Endodermal cell (in vitro differentiated cells): ENCODE measurements around the gene MRPS10. TPM values are rescaled to one million over a fixed set of nuclear protein-coding genes. Genes with fewer than 3 reads are reported as not detected.

Experiments
- DNase-seq: peaks from one replicate; pipeline ENCODE4 v3.0.0-alpha.2; 2017
- H3K27ac ChIP-seq: 2 replicates; pipeline ENCODE4 v1.5.1; 2013; ENCODE audit warnings: mild to moderate bottlenecking, low read depth, low read length, moderate library complexity
- H3K27me3 ChIP-seq: 2 replicates; pipeline ENCODE4 v1.6.1; 2013; ENCODE audit warnings: mild to moderate bottlenecking, low read length, moderate library complexity; ENCODE audit not compliant: insufficient read depth, control insufficient read depth, poor library complexity, severe bottlenecking
- H3K36me3 ChIP-seq: 2 replicates; pipeline ENCODE4 v1.7.0; 2013; ENCODE audit warnings: mild to moderate bottlenecking, low read length, moderate library complexity; ENCODE audit not compliant: control insufficient read depth, insufficient read depth
- H3K4me1 ChIP-seq: one replicate; pipeline ENCODE4 v1.7.0; 2013; ENCODE audit warnings: low read length; ENCODE audit not compliant: control insufficient read depth, insufficient read depth
- H3K4me3 ChIP-seq: 2 replicates; pipeline ENCODE4 v1.5.1; 2013; ENCODE audit warnings: mild to moderate bottlenecking, low read length, moderate library complexity
- H3K9ac ChIP-seq: 2 replicates; pipeline ENCODE4 v1.6.1; 2013; ENCODE audit warnings: mild to moderate bottlenecking, low read length, moderate library complexity; ENCODE audit not compliant: poor library complexity, severe bottlenecking; ENCODE audit errors: extremely low read depth
- H3K9me3 ChIP-seq: 2 replicates; pipeline ENCODE4 v1.6.1; 2013; ENCODE audit warnings: mild to moderate bottlenecking, low read length, moderate library complexity; ENCODE audit not compliant: control insufficient read depth
- H3K27ac Mint-ChIP-seq: 2 replicates; pipeline ENCODE4 v1.8.0; 2020; ENCODE audit warnings: mixed read lengths
- H3K27me3 Mint-ChIP-seq: 2 replicates; pipeline ENCODE4 v1.8.0; 2021; ENCODE audit warnings: mild to moderate bottlenecking, mixed read lengths; ENCODE audit not compliant: insufficient read depth
- H3K36me3 Mint-ChIP-seq: 2 replicates; pipeline ENCODE4 v1.8.0; 2020; ENCODE audit warnings: low read depth, mixed read lengths
- H3K4me1 Mint-ChIP-seq: 2 replicates; pipeline ENCODE4 v1.8.0; 2020; ENCODE audit warnings: mixed read lengths
- H3K4me3 Mint-ChIP-seq: 2 replicates; pipeline ENCODE4 v1.8.0; 2020; ENCODE audit warnings: mild to moderate bottlenecking, moderate library complexity, mixed read lengths
- H3K9me3 Mint-ChIP-seq: 2 replicates; pipeline ENCODE4 v1.8.0; 2020; ENCODE audit warnings: mild to moderate bottlenecking, mixed read lengths
- CTCF ChIP-seq: fragments of 200-600 bp; sonication (generic); conservative IDR thresholded peaks from 2 replicates; pipeline ENCODE4 v1.5.0; 2021; ENCODE audit warnings: antibody characterized with exemption, mild to moderate bottlenecking
- WGBS, 2 experiments: methylation state at CpG; one replicate each; pipeline versions ENCODE4 v1.1.5 to v1.1.7; 2013; ENCODE audit warnings: missing lambda C conversion rate in 2 of 2, mixed read lengths in 1 of 2; ENCODE audit not compliant: insufficient coverage in 1 of 2, insufficient read length in 1 of 2; 5-methylcytosine and 5-hydroxymethylcytosine counted together
- total RNA-seq, 2 donors: library from RNA; stranded (reverse); fragmentation: NEBNext Ultra II Directional in 1 of 2; extraction: Animal tissue kit (Norgen Biotek cat#: 25700) in 1 of 2; gene quantifications; 2 replicates in 1 of 2; 3 replicates in 1 of 2; pipeline ENCODE4 v1.2.1, GENCODE V29; 2021

Gene MRPS10
- total RNA-seq, 2 donors from 2014 or later = 33.4 to 39.6 TPM

- H3K4me1 Mint-ChIP-seq = peaks cover 22% of the 10 kb centered on the region
- Histone ChIP-seq H3K9ac (no peak overlapping the region), H3K36me3 (no peaks in the 10 kb centered on the region), H3K27me3 (no peaks in the 10 kb centered on the region), H3K27ac (no peak overlapping the region), H3K9me3 (no peaks in the 10 kb centered on the region), H3K4me1 (no peaks in the 10 kb centered on the region), H3K4me3 (no peak overlapping the region)
- DNase-seq = no peak
- no peak overlapping the region for H3K27ac Mint-ChIP-seq
- WGBS, 2 experiments = 92 to 100% methylated on average over 1 of the region's 1 CpG
- H3K36me3 Mint-ChIP-seq = peaks cover 9% of the 10 kb centered on the region
- H3K4me3 Mint-ChIP-seq = no peak overlapping the region
- TF ChIP-seq CTCF = no peak
- H3K9me3 Mint-ChIP-seq = no peaks in the 10 kb centered on the region
- no peaks in the 10 kb centered on the region for H3K27me3 Mint-ChIP-seq
These were observed 17.6 kb downstream of the MRPS10 start for GRCh38 chr6:42200035-42200434.

- Histone ChIP-seq H3K9ac (no peak overlapping the region), H3K27me3 (no peaks in the 10 kb centered on the region), H3K36me3 (no peaks in the 10 kb centered on the region), H3K4me3 (no peak overlapping the region), H3K27ac (no peak overlapping the region), H3K9me3 (no peaks in the 10 kb centered on the region), H3K4me1 (no peaks in the 10 kb centered on the region)
- peaks cover 2% of the 10 kb centered on the region for H3K36me3 Mint-ChIP-seq
- H3K9me3 Mint-ChIP-seq = no peaks in the 10 kb centered on the region
- peaks cover 22% of the 10 kb centered on the region for H3K4me1 Mint-ChIP-seq
- DNase-seq = no peak
- WGBS, 2 experiments = 92 to 95% methylated on average over 5 of the region's 5 CpGs
- H3K27me3 Mint-ChIP-seq = no peaks in the 10 kb centered on the region
- no peak overlapping the region for H3K27ac Mint-ChIP-seq
- no peak overlapping the region for H3K4me3 Mint-ChIP-seq
- no peak for TF ChIP-seq CTCF
These were observed 18.3 kb downstream of the MRPS10 start for GRCh38 chr6:42199106-42199981.

- Histone ChIP-seq H3K4me1 (peaks cover 3% of the 10 kb centered on the region), H3K27me3 (no peaks in the 10 kb centered on the region), H3K36me3 (no peaks in the 10 kb centered on the region), H3K9me3 (no peaks in the 10 kb centered on the region), H3K4me3 (no peak overlapping the region), H3K9ac (no peak overlapping the region), H3K27ac (no peak overlapping the region)
- WGBS, 2 experiments = 92 to 95% methylated on average over 12 to 13 of the region's 13 CpGs
- Mint-ChIP-seq H3K27me3 (peaks cover 7% of the 10 kb centered on the region), H3K4me3 (no peak overlapping the region), H3K9me3 (no peaks in the 10 kb centered on the region), H3K36me3 (no peaks in the 10 kb centered on the region), H3K27ac (no peak overlapping the region), H3K4me1 (peaks cover 28% of the 10 kb centered on the region)
- DNase-seq = no peak
- TF ChIP-seq CTCF = no peak
These were observed 19.9 kb downstream of the MRPS10 start for GRCh38 chr6:42197555-42198362.
